ENCODE measurements around the gene DOCK8.

DOCK8 gene

GRCh38 chr9:487429-487828 is 272.8 kb downstream of the DOCK8 start:
- in situ Hi-C loops (cut with MboI; ENCODE audit: low sequenced_read_pairs) = no loop called here

GRCh38 chr9:488448-488847 is 273.8 kb downstream of the DOCK8 start:
- in situ Hi-C loops (cut with MboI; ENCODE audit: low sequenced_read_pairs) = no loop called here

- in situ Hi-C loops (cut with MboI; ENCODE audit: low sequenced_read_pairs) = no loop called here
Observed at GRCh38 chr9:489198-490197, 274.8 kb downstream of the DOCK8 start.

GRCh38 chr9:494764-495163 is 280.1 kb downstream of the DOCK8 start:
- in situ Hi-C loops (cut with MboI; ENCODE audit: low sequenced_read_pairs) = no loop called here

GRCh38 chr9:495739-496138 is 281.1 kb downstream of the DOCK8 start:
- in situ Hi-C loops (cut with MboI; ENCODE audit: low sequenced_read_pairs) = no loop called here

GRCh38 chr9:503326-503725 is 288.7 kb downstream of the DOCK8 start:
- in situ Hi-C loops (cut with MboI; ENCODE audit: low sequenced_read_pairs) = no loop called here

- in situ Hi-C loops (cut with MboI; ENCODE audit: low sequenced_read_pairs) = no loop called here
Observed at GRCh38 chr9:503881-504852, 289.5 kb downstream of the DOCK8 start, which contains the start of gene KANK1. Gene KANK1, plus strand, starts transcription at chr9:504695.

- in situ Hi-C loops (cut with MboI; ENCODE audit: low sequenced_read_pairs) = no loop called here
Observed at GRCh38 chr9:504921-505740, 290.5 kb downstream of the DOCK8 start.

GRCh38 chr9:505741-506059 is 291.0 kb downstream of the DOCK8 start:
- in situ Hi-C loops (cut with MboI; ENCODE audit: low sequenced_read_pairs) = no loop called here

- in situ Hi-C loops (cut with MboI; ENCODE audit: low sequenced_read_pairs) = no loop called here
Observed at GRCh38 chr9:506281-506680, 291.6 kb downstream of the DOCK8 start.

GRCh38 chr9:511861-512260 is 297.2 kb downstream of the DOCK8 start:
- in situ Hi-C loops (cut with MboI; ENCODE audit: low sequenced_read_pairs) = no loop called here

GRCh38 chr9:512555-513272 is 298.0 kb downstream of the DOCK8 start:
- in situ Hi-C loops (cut with MboI; ENCODE audit: low sequenced_read_pairs) = no loop called here
